GM19397 (cell line): Measurements from ENCODE around the gene PFDN2.

ENCODE experiments used
- ATAC-seq: cut with Tn5 transposase; IDR thresholded peaks from one replicate; pipeline ENCODE4 v1.9.1; 2021; ENCODE audit warnings: mild to moderate bottlenecking, moderate library complexity; ENCODE audit not compliant: unreplicated experiment

PFDN2 gene, protein sequence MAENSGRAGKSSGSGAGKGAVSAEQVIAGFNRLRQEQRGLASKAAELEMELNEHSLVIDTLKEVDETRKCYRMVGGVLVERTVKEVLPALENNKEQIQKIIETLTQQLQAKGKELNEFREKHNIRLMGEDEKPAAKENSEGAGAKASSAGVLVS

GRCh38 chr1:161117759-161118581 is at the start of gene PFDN2, which contains the start of gene NIT1:
Gene PFDN2, minus strand, starts transcription at chr1:161118037. Its CDS starts 11 bp downstream, at chr1:161118026.
Gene NIT1, plus strand, starts transcription at chr1:161118105. Its CDS starts 72 bp downstream, at chr1:161118177.
- peak; percentile 88 for ATAC-seq

GRCh38 chr1:161166669-161167548 is 49.1 kb upstream of the PFDN2 start:
- ATAC-seq = no peak

DNA sequence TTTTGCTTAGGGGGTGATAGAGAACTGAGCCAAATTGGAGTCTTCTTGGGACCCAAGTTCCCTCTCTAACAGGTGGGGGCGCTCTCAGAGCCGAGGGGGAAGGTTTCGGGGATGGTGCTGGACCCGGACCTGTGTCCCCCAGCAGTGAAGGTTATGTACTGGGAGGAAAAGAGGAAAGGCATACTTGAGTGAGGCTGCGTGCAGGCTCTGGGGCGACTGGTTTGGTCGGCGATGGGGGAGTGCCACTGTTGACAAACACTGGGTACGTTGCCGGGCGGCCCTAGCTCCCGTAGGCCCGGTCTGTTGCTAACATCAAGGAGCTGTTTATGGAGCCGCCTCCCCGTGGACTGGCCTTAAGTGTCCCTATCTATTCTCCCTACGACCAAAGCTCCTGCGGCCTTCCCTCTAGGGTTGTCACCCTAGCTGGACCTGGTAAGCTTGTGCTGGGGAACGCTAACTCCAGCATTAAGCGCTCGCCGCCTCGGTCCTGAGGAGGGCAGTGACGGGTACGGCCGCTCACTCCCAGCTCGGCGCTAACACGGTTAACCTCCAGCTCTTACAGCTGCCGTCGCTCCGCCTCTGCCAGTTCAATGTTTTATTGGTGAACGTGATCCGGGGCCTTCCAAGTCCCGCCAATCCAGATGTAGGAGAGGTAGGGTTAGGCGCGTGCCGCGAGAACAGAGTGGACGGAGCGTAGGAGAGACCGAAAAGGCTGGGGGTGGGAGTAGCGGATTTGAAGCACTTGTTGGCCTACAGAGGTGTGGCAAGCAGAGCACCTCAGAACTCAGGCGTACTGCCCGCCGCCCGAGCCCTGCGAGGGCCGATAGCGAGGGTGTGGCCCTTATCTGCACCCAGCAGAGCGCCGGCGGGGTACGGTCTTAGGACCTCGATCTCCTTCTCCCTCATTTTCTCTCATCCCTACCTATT is 48.2 kb upstream of the PFDN2 start, which contains the start of gene PPOX:
PPOX (plus strand) TSS at position 685 of the 927 bp plus-strand sequence. CDS start 422 bp downstream, outside the sequence.
- ATAC-seq = peak; percentile 93

- no peak for ATAC-seq
Measured at GRCh38 chr1:161164901-161165610, 47.2 kb upstream of the PFDN2 start.

DNA sequence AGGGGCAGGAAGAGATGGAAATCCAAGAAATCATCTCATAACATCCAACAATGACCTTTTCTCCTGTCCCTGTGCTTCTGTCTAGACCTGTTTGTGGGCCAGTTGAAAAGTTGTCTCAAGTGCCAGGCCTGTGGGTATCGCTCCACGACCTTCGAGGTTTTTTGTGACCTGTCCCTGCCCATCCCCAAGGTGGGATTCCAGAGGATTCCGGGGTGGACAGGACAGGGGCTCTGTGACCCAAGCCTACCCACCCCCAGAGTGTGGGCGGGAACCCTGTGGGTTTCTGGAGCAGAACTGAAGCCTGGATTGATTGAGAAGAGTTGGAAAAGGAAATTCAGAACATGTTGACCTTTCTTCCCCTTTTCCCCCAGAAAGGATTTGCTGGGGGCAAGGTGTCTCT is 46.0 kb upstream of the PFDN2 start:
- no peak for ATAC-seq

- no peak for ATAC-seq
Measured at GRCh38 chr1:161162806-161163205, 45.0 kb upstream of the PFDN2 start.

GRCh38 chr1:161162052-161162451 is 44.2 kb upstream of the PFDN2 start:
- ATAC-seq = no peak

DNA sequence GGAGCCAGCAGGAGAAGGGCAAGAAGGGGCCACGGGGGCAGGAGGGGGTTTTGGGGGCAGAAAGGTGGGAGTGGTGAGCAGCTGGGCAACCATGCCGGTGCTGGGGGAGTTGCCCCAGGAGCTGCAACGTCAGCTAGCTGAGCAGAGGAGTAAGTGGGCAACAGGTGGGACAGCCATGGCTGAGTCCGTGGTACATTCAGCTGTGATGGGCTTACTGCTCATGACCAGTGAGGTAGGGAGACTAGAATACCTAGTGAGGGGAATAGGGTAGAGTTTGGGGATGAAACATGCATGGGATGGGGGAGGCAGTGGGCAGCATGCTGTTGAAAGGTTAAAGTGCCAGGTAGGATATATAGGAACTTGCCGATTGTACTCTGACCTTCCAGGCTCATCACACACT is 43.8 kb upstream of the PFDN2 start:
- ATAC-seq = no peak

GRCh38 chr1:161160671-161161145 is 42.9 kb upstream of the PFDN2 start:
- ATAC-seq = no peak

GRCh38 chr1:161159913-161160243 is 42.0 kb upstream of the PFDN2 start:
- ATAC-seq = no peak

GRCh38 chr1:161159087-161159912 is 41.5 kb upstream of the PFDN2 start, which contains the start of gene USP21:
Gene USP21, plus strand, starts transcription at chr1:161159500. Its CDS starts 1,141 bp downstream, at chr1:161160641.
- peak; percentile 90 for ATAC-seq

- no peak for ATAC-seq
Measured at GRCh38 chr1:161158316-161159010, 40.6 kb upstream of the PFDN2 start.

GRCh38 chr1:161157867-161158266 is 40.0 kb upstream of the PFDN2 start:
- ATAC-seq = no peak

DNA sequence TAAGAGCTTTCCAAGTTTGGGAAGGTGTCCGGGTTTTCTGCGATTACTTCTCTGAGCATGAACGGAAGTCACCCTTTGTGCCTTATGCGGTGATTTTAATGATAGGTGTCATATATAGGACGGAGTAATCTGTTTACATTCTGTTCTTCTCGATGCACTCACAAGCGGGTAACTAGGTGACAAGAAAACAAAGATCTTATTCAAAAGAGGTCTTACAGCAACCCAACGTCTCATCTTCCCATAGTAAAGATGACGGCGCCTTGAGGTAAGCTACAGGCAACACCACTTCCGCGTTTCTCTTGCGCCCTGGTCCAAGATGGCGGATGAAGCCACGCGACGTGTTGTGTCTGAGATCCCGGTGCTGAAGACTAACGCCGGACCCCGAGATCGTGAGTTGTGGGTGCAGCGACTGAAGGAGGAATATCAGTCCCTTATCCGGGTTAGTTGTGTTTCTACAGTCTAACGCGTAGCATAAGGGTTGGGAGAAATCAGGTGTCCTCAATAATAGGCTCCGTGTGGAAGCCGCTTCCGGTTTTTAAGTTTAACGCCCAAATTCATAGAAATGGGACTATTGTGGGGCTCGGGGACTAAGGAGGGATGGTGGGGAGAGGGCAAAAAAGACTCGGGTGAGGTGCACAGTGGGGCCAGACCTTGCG is 36.0 kb upstream of the PFDN2 start, which contains the start of gene UFC1:
UFC1 (plus strand) TSS at position 297 of the 656 bp plus-strand sequence; CDS start at position 317, 20 bp downstream.
- peak; percentile 87 for ATAC-seq

- no peak for ATAC-seq
Measured at GRCh38 chr1:161153176-161153575, 35.3 kb upstream of the PFDN2 start.

GRCh38 chr1:161145832-161146231 is 28.0 kb upstream of the PFDN2 start:
- no peak for ATAC-seq

DNA sequence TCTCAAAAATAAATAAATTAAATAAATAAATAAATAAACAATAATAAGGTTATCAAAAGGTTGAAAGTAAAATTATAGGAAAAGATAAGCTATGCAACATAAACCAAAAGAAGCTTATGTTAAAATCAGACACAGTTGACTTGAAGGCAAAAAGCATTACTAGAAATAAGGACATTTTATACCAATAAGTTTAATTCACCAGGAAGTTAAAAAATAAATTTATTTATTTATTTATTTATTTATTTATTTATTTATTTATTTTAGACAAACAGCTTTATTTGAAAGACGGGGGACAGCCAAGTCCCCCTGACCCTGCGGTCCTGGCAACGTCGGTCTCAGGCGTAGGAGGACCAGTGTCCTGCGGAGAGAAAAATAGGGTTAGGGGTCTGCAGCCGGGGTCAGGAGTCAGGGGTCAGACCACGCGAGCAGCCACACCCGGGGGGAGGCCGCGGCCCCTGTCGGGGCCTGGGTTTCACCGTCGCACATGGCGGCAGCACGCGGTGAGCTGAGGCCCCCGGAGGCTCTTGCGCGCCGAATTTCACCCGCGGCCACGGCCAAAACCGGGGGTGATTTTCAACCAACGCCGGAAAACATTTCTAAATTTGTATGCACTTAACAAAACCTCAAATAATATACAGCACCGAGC is 23.0 kb upstream of the PFDN2 start:
- no peak for ATAC-seq
